Measurements from ENCODE around the gene SLC9A9.

The SLC9A9 gene

DNA sequence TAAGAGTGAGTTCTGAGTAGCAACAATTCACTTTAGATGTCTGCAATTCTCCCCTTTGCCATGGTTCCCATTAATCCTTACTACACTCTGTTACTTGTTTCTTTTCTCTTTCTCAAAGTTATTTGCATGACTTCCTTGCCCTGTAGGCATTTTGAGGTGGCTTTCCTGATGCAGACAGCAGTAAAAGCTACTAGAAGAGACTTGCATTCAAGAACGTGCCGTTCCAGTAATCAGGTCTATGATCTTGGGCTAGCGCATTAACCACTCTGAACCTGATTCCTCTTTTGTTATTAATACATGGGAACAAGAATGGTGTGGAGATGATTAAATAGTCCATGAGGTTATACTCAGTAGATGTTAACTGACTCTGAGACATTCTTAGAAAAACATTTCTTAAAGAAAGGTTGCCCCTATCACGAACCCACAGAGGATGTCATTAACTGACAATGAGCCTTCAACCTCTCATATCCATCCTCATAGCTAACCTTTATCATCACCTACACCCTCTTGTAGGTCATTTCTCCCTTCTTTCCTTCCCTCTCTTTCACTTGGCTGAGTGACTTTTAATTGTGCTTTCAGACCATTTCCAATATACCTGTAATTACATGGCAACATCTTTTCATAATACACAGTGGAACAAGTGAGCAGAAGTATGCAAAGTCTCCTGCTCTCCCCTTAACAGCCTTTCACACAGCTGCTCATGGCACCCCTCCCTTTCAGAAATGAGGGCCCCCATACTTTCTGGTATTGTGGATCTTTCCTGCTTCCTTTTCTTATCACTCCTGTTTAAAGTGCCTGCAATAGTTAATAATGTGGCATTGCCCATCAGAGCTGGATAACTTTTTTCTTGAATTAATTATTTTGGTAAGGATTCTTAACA, 552.8 kb downstream of the SLC9A9 start:
- no peak for DNase-seq (ENCODE audit: low read depth)
- TF ChIP-seq, protein P1, sequence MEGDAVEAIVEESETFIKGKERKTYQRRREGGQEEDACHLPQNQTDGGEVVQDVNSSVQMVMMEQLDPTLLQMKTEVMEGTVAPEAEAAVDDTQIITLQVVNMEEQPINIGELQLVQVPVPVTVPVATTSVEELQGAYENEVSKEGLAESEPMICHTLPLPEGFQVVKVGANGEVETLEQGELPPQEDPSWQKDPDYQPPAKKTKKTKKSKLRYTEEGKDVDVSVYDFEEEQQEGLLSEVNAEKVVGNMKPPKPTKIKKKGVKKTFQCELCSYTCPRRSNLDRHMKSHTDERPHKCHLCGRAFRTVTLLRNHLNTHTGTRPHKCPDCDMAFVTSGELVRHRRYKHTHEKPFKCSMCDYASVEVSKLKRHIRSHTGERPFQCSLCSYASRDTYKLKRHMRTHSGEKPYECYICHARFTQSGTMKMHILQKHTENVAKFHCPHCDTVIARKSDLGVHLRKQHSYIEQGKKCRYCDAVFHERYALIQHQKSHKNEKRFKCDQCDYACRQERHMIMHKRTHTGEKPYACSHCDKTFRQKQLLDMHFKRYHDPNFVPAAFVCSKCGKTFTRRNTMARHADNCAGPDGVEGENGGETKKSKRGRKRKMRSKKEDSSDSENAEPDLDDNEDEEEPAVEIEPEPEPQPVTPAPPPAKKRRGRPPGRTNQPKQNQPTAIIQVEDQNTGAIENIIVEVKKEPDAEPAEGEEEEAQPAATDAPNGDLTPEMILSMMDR (conservative IDR thresholded peaks at IDR 0.05; ENCODE audit: control insufficient read depth, insufficient read depth, low read depth, low read length), result no peak
- H3K4me3 ChIP-seq (ENCODE audit: control insufficient read depth, low read depth, low read length), result no peak overlapping the region

DNA sequence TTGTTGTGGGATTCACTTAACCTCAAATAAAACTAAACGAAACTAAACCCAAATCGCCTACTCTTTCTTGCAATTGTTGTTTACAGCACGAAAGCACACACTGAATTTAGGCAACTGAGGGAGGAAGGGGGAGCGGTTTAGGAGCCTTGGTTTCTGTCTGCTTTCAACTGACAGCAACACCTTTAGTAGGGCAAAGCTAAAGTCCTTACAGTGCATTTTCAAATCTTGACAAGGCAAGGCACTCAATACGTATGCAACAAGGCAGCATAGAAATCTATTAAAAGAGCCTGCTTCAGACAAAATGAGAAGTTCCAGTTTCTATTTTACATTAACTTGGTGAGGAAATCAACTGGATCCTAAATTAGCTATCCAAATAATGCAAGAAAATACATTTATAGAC, 554.1 kb downstream of the SLC9A9 start:
- no peak overlapping the region for H3K4me3 ChIP-seq (ENCODE audit: control insufficient read depth, low read depth, low read length)
- TF ChIP-seq, protein P1 (conservative IDR thresholded peaks at IDR 0.05; ENCODE audit: control insufficient read depth, insufficient read depth, low read depth, low read length), result no peak
- no peak for DNase-seq (ENCODE audit: low read depth)

GRCh38 chr3:143291836-143292447, 556.3 kb downstream of the SLC9A9 start:
- H3K4me3 ChIP-seq (ENCODE audit: control insufficient read depth, low read depth, low read length), result no peak overlapping the region
- DNase-seq (ENCODE audit: low read depth), result no peak
- TF ChIP-seq, protein P1 (conservative IDR thresholded peaks at IDR 0.05; ENCODE audit: control insufficient read depth, insufficient read depth, low read depth, low read length), result no peak

DNA sequence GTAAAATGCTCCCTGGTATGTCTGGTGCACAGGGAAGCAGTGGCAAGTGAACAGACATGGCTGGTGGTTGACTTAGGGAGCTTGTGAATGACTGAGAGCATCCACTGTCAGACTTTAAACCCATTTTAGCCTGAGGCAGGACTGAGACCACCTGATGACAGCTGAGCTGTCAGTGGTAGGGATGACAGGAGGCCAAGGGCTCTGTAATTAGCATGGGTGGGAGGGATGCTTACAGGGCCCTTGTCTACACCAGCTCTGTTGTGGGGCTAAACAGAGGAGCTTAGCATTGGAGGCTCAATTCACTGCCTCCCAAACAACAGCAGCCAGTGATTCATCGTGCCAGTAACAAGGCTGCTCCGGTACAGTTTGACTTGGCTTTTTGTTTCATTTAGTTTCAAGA, 559.3 kb downstream of the SLC9A9 start:
- TF ChIP-seq, protein P1 (conservative IDR thresholded peaks at IDR 0.05; ENCODE audit: control insufficient read depth, insufficient read depth, low read depth, low read length), result no peak
- DNase-seq (ENCODE audit: low read depth), result no peak
- H3K4me3 ChIP-seq (ENCODE audit: control insufficient read depth, low read depth, low read length), result no peak overlapping the region

GRCh38 chr3:143287403-143287802, 560.9 kb downstream of the SLC9A9 start:
- H3K4me3 ChIP-seq (ENCODE audit: control insufficient read depth, low read depth, low read length), result no peak overlapping the region
- DNase-seq (ENCODE audit: low read depth), result no peak
- TF ChIP-seq, protein P1 (conservative IDR thresholded peaks at IDR 0.05; ENCODE audit: control insufficient read depth, insufficient read depth, low read depth, low read length), result no peak

GRCh38 chr3:143286392-143287010, 561.8 kb downstream of the SLC9A9 start:
- TF ChIP-seq, protein P1 (conservative IDR thresholded peaks at IDR 0.05; ENCODE audit: control insufficient read depth, insufficient read depth, low read depth, low read length), result no peak
- DNase-seq (ENCODE audit: low read depth), result no peak
- no peak overlapping the region for H3K4me3 ChIP-seq (ENCODE audit: control insufficient read depth, low read depth, low read length)
